ENCODE measurements around the gene LRRC2.
"Not testable (repeated sequence)": the region's sequence is repeated elsewhere in the genome, so short reads cannot be mapped to it uniquely, and the experiment has no call there.

Gene LRRC2

DNA sequence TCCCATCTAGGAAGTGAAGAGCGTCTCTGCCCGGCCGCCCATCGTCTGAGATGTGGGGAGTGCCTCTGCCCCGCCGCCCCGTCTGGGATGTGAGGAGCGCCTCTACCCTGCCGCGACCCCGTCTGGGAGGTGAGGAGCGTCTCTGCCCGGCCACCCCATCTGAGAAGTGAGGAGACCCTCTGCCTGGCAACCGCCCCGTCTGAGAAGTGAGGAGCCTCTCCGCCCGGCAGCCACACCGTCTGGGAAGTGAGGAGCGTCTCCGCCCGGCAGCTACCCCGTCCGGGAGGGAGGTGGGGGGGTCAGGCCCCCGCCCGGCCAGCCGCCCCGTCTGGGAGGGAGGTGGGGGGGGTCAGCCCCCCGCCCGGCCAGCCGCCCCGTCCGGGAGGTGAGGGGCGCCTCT, 71.6 kb downstream of the LRRC2 start:
- not testable (repeated sequence) for DNase-seq

DNA sequence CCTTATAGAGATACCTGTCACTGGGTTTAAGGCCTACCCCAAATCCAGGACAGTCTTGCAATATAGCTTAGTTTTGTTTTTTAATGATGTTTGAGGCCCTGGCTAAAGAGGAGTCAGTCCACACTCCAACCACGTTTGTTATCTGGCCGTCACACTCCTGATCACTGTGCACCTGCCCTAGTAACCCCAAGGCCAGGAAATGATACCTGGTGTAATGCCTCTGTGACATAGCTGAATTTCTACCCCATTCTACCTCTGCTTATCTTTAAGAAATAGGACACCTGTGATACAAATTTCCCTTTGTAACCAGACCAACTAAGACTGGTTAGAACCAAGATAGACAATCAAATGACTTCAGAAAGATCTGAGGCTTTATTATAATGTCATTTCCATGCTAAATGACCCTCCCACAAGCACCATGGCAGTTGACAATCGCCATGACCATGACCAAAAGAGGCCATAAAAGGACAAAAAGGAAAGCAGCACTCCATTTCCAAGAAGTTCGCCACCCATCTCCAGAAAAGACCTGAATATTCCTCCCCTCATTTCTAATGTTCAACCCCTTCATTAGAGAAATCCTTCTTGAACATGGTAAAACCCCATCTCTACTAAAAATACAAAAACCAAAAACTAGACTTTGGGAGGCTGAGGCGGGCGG, 73.1 kb downstream of the LRRC2 start:
- no peak for DNase-seq

DNA sequence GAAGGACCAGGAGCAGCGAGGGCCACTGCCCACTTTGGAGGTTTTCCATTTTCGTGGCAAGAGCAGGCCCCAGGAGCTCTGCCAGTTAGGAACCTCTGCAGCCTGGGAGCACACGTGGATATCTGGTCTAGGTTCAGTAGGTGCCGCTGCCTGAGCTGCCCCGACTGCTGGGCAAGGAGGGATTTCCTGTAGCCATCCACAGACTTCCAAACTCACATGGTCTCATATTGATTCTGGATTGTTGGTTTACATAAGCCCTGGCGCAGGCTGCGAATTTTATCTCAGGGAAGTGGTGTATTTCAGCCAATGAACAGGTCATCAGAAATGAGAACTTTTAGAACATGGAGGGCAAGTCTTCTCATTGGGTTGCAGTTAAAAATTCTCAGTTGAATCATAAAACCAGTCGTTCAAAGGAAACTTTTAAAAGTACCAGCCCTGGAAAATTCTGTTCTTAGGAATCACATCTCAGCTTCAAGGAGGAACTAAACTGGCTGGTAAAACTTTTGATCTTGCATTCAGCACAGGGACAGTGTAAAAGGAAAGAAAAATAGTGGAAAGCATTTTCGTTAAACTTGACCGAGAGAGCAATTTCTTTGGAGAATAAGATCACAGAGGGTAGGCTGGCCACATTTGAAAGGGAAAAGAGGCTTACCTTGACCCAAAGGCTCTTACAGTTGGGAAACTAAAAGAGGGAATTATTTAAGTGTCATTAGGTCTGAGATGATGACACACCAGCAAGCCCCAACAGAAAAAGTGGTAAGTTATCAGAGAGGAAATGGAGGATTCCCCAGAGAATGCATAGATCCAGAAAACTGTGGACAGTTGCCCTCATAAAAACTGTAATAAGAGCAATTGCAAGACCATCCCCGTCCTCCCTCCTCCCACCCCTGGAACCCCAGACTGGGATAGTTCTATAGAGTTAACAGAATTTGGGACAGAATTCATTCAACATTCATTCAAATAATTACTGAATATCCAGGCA, 74.7 kb downstream of the LRRC2 start:
- DNase-seq, result no peak

DNA sequence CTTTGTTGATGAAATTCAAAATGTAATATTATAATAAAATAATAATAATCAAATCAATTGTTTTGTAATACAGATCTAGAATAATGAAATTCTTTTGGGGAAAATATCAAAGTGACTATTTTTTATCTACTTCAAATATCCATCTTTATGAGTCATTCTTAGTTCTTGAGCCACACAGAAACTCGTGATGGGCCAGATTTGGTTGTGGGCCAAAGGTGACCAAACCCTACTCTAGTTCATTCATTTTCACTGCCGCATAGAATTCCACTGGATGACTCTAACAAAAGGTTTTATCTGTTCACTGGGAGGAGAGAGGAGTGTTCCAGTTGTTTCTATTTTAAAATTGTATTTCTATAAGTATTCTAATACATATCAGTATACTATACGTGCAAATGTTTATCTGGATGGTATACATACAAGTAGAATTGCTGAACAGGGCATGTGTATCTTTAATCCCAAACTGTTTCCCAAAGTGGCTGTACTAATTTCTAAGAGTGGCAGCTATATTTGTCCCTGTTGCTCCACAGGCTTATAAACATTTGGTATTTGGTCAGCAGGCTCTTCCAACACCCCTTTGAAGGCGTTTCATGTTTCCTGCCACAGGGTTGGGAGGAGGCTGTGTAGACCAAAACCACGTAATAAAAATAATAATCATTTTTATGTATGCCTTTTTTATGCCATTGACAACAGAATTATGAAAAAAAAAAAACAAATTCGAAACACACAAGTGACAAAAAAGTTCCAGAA, 75.6 kb downstream of the LRRC2 start:
- DNase-seq, result no peak

DNA sequence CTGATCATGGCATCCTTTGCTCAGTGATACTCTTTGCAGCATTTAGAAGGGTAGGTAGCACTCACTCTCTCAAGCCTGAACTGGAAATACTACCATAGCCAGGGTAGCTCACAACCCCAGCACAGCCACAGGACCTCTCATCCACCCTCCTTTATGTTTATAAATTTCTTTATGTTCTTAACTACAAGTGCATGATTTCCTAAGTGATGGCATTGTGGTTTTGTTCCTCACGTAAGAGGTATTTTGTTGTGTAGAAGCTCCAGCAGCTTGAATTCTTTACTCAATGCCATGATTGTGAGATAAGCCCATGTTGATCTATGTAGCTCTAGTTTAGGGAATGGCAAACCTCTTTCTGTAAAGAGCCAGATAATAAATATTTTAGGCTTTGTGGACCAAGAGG, 76.2 kb downstream of the LRRC2 start:
- DNase-seq, result no peak

DNA sequence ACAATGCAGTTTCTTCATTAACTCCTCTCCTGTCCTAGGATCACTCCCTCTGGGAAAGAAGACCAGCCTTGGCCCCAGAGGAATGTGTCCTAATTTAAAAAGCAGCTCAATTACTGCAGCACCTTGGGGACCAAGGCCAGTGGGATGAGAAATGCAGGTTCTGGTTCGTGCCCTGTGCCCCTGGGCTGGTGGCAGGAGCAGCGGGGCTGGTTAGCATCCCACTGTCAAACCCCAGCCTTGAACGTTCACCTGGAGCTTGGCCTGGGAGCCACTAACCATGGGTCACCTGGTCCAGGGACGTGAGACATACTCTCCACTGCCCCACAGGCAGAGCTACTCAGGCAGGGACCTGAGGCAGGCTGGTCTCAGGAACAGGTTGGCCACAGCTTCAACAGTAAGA, 76.7 kb downstream of the LRRC2 start:
- DNase-seq, result no peak

DNA sequence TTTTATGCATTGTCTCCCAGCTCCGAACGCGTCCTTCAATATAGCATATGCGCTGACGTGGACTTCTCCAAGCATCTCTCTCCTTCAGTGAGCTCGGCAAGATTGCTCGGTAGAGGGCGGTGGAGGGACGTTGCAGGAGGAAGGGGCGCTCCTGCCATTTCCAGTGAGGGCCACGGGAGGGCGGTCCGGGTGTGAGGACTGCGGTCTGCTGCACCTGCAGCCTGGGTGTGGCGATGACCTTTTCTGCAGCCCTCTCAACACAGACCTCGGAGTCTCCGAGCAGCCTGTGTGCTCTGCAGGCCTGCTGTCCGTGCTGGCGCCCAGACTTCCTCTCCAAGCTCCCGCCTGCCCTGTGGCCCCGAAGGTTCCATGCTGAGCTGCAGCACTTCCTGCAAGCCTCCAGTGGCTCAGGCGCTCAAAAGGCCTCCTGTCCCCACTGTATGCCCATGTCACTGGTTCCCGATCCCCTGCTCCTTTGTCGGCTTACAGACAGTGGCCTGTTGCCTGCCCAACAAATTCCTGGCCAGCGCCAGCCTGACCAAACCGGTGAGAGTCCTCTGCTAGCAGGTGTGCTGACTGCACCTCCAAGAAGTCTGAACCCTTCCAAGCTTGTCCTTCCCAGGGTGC, 77.3 kb downstream of the LRRC2 start:
- DNase-seq, result peak in 1 of 2 experiments; percentile 31

DNA sequence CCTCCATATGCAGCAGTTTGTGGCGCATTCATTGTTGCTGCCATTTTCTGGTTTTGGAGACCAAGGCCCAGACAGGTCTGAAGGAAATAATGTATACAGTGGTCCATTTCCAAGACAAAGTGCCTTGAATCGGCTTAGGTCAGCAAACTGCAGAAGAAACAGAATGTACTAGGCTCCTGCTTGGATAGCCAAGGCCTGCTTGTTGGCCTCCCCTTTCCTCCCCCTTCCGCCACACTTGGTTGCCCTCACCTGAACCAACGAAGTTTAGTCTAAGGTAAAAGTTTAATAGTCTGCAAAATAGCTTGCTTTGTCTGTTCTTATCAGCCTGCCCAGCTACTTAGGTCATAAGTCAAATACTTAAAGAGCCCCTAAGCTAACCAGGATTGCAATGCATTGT, 80.3 kb downstream of the LRRC2 start:
- DNase-seq, result no peak

DNA sequence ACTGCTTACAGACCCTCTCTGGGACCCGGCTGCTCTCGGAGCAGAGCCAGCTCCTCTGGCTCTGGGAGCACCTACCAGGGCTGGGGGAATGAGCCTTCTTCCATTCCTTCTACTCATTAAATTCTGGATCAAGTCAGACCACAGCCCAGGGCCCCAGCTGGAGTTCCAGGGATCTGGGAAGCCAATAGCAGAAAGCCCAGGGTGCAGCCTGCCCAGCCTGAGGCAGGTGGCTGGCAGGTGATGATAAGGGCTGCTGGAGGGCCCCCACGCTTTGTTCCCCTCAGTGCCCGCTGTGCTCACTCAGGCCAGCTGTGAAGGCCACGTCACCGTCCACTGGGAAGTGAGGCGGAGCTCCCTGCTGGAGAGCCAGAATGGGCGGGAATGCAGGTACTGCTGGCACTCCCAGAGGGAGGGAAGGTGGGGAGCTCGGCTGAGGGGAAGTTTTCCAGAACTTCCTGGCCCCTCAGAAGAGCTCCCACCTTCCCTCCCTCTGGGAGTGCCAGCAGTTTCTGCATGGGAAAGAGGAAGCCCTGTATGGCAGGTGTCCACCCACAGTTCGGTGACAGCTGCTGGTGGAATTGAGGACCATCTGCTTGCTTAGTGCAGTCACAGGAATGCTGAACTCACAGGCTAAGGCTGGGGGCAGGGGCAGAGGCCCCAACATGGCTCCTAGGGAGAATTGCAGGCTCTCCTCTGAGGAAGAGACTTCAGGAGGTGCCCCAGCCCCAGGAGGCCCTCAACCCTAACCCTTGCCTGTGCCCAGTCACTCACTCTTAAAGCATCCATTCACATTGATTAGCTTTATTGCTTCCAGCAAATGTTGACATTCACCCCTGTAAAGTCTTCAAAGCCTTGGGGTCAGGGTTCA, 81.0 kb downstream of the LRRC2 start:
- DNase-seq, result peak in 1 of 2 experiments; percentile 1

DNA sequence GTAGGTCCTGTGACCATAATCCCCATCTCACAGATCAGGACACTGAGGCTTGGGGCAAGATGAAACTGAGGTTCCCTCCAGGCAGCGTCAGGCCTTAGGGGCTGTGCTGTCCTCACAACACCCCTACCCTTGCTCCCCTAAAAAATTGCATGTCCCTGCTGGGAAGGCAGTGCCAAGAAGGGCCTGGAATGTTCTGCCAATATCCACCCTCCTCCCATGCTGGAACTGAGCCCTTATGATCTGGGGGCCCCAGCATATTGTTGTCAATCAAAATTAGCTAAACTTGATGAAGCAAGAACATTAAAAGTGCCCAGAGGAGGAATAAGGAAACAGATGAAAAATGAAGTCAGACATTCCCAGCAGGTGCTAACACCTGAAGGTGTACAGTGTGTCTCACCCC, 81.7 kb downstream of the LRRC2 start:
- DNase-seq, result no peak

DNA sequence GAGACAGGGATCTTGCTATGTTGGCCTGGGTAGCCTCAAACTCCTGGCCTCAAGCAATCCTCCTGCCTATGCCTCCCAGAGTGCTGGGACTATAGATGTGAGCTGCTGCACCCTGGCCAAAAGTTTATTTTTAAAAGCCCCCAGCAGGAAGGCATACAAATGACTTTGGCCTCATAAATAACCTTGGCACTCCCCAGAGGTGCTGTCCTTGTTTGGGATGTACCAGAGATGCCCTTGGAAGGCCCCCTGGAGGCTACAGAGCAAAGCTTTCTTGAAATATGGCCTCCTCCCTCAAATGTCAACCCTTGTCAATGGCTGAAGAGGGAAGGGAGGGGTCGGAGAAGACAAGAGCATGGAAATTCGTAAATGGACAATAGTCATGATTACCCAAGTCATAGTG, 82.3 kb downstream of the LRRC2 start:
- DNase-seq, result no peak

DNA sequence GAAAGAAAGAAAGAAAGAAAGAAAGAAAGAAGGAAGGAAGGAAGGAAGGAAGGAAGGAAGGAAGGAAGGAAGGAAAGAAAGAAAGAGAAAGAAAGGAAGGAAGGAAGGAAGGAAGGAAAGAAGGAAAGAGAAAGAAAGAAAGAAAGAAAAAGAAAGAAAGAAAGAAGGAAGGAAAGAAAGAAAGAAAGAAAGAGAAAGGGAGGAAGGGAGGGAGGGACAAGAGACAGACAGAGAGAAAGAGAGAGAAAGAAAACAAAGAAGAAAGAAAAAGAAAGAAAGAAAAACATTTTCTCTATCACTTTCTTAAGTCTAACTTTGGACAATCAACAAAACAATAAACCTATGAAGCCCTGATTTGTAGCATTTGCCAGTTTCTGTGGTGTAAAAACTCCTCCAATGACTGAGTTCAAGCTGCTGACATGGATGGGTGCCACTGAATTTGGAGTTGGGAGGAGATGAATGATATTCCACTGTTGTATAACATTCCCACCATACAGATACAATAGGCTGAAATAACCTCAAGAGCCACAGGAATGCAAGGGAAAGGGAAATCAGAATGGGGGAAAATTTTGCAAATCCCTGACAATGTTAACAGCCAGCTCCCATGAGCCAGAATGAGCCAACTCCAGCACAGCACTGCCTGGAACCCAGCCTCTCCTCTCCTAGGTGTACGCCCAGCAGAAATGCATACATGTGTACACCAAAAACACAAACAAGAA, 83.3 kb downstream of the LRRC2 start:
- no peak for DNase-seq

DNA sequence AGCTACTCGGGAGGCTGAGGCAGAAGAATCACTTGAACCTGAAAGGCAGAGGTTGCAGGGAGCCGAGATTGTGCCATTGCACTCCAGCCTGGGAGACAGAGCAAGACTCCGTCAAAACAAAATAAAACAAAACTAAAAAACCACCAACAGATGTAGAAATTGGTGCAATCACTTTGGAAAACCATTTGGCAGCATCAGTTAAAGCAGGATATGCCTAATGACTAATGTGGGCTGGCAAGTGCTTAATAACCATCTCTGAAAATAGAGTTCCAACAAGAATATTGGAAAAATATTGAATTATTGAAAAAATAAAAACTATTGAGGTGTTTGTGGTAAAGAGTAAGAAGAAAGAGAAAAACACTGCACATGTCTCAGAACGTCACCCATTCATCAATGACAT, 84.5 kb downstream of the LRRC2 start:
- no peak for DNase-seq

DNA sequence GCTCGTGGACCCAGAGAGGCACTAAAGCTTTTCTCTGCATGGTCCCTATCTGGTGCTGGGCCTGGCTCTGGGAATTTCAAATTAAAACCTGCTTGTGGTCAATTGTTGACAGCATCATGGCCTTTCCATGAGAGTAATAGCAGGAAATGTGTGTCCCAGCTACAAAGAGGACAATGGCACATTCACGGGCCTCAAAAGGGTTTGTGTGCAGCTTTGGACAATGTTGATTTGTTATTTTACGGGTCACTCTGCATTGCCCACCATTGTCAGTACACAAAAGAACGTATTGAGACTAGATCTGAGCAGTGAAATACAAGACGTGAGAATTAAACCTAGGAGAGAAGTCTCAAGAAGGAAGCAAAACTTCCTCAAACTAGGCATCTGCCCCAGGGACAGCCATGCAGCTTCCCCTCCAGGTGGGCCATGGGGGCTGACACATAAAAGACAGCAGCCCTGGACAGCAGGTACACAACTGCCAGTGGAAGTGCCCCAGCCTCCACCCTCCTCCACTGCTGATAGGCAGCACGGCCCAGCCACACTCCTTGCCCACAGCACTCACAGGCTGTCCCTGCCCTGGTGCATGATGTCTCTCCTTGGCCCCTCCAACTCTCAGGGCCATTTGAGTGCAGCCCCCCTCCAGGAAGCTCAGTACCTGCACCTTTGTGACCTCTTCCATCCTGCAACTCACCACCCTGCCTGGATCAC, 85.5 kb downstream of the LRRC2 start:
- DNase-seq, result no peak

DNA sequence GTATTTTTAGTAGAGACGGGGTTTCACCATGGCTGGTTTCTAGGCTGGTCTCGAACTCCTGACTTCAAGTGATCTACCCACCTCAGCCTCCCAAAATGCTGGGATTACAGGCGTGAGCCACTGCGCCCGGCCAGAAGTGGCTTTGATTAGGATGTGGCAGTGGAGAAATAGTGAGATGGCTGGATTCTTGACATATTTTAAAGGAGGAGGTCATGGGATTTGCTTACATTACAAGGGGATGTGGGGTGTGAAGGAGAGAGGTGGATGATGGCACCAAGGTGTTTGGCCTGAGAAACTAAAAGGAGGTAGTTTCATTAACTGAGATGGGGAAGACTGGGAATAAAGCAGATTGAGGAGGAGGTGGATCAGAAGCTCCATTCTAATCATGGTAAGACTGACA, 86.4 kb downstream of the LRRC2 start:
- DNase-seq, result no peak

DNA sequence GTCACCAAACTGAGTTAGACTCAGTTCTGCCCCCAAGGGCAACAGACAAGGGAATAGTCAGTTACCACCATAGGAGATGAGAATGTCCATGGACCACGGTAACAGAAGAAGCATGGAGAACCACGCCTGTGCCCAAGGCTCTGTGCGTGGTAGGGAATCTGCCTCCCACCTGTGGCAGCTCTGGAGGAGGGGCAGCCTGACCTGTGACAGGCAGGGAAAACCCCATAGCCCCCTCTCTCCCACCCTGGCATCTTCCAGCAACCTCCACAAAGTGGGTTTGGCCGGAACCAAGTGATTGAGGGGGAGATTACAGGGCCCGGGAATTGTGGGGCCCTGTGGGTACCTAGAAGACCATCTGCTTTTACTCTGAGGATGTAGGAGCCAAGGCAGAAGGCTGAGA, 87.1 kb downstream of the LRRC2 start:
- no peak for DNase-seq

DNA sequence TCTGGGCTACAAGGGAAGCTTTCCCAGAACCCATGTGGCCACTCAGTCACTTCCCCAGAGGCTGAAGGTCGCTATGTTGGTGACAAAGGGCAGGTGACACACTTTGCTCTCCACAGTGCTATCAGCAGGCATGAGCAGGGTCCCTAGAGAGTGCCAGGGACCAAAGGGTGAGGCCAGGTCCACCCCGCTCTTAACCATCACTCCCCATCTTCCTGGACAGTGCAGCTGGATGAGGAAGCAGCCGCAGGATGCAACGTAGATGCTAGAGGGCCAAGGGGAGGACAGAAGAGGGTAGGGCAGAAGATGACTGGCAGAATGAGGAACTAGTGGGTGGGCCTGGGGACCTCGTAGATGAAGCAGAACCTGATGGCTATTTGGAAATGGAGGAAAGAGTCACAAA, 87.8 kb downstream of the LRRC2 start:
- DNase-seq, result no peak

DNA sequence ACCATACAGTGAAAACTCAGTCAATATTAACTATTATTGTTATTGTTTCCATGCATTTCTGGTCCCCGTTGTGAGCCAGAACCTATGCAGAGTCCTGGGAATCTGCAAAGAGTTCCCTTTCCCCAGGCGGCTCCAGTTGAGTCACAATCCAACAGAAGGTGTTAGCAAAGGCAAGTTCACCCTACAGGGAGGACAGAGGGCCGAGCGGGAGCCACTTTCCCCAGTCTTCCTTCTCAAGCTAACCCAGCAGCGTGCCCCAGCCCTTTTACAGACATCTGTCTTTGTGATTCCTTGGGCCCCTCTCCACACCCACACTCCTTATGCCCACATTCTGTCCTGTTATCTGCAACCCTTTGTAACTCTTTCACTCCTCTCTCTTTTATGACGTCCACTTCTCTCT, 88.3 kb downstream of the LRRC2 start:
- DNase-seq, result no peak

DNA sequence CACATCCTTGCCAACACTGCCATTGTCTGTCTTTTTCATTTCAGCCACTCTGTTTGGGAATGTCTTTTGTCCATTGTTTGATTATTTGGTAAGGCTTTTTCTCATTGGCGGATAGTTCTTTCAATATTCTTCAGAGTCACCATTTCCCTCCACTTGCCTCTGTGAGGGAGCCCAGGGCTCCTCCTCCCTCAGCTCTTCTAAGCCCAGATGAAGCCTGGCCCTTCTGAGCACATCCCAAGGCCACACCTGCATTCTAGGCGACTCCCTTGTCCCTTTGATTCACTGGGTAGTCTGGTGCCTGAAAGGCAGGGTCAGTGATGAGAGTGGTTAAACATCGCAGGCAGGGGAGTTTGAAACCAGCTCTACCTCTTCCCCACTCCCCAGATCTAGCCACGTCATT, 89.0 kb downstream of the LRRC2 start:
- DNase-seq, result no peak

DNA sequence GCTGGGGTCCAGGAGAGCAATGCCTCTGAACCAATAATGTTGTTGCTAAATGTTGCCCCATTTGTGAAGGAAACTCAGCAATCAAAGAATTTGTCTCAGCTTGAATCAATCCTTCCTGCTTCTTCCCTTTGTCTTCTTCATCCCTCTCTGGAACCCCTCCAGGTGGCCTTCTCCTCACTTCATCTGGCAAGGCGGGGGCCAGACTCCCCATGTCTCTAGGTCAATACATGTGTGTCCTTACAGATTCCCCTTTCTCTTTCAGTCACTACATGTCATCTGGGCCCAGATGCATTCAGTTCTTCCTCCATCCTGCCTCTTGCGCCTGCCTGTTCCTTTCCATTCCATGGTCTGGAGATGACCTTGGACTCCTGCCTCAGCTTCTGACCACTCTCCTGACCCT, 93.4 kb downstream of the LRRC2 start:
- no peak for DNase-seq
